Breast epithelium (tissue), 4 donors: ENCODE results near the gene KCND3. TPM values are rescaled to one million over a fixed set of nuclear protein-coding genes. Genes with fewer than 3 reads are reported as not detected.
"Not testable (repeated sequence)": the region's sequence is repeated elsewhere in the genome, so short reads cannot be mapped to it uniquely, and the experiment has no call there.

Experiments used
- DNase-seq, 2 donors: peaks; one replicate each; pipeline ENCODE4 v3.0.0-alpha.2; 2019; ENCODE audit warnings: low spot score in 2 of 2
- H3K27ac ChIP-seq, 2 donors: fragments of 200-600 bp; sonication (generic) in 1 of 2; one replicate each; pipeline ENCODE4 v1.5.1; 2016 to 2019; ENCODE audit warnings: mild to moderate bottlenecking in 1 of 2
- H3K27me3 ChIP-seq, 2 donors: fragments of 200-600 bp; sonication (generic) in 1 of 2; one replicate each; pipeline versions ENCODE4 v1.5.1 to v1.6.0; 2017 to 2019; ENCODE audit warnings: control low read depth in 1 of 2, mild to moderate bottlenecking in 1 of 2
- H3K36me3 ChIP-seq: fragments of 200-600 bp; one replicate; pipeline ENCODE4 v1.5.1; 2019
- H3K4me1 ChIP-seq, 2 donors: fragments of 200-600 bp; sonication (generic); one replicate each; pipeline ENCODE4 v1.5.1; 2016 to 2019; ENCODE audit warnings: control low read depth in 1 of 2
- H3K4me3 ChIP-seq, 3 donors: fragments of 200-600 bp; sonication (generic); 1 replicate in 2 of 3; 2 replicates in 1 of 3; pipeline ENCODE4 v1.5.1; 2016 to 2019; ENCODE audit warnings: mild to moderate bottlenecking in 3 of 3, moderate library complexity in 2 of 3
- H3K9me3 ChIP-seq, 2 donors: fragments of 200-600 bp; sonication (generic) in 1 of 2; one replicate each; pipeline ENCODE4 v1.5.1; 2016 to 2019; ENCODE audit warnings: control low read depth in 1 of 2
- CTCF ChIP-seq, 3 donors: fragments of 450-650 bp; IDR thresholded peaks; one replicate each; pipeline ENCODE4 v1.5.1; 2016 to 2017; ENCODE audit warnings: antibody characterized with exemption in 3 of 3, mild to moderate bottlenecking in 3 of 3, moderate library complexity in 3 of 3
- POLR2A ChIP-seq: fragments of 450-650 bp; IDR thresholded peaks from one replicate; pipeline ENCODE4 v1.6.1; 2016; ENCODE audit warnings: antibody characterized with exemption, mild to moderate bottlenecking, moderate library complexity
- POLR2AphosphoS5 ChIP-seq, 3 donors: sonication (generic); formaldehyde crosslinking; IDR thresholded peaks; one replicate each; pipeline ENCODE4 v1.6.1; 2017; ENCODE audit warnings: antibody characterized with exemption in 3 of 3
- intact Hi-C: fragments of 100-400 bp; cut with DNase I; formaldehyde crosslinking; loops from one replicate; pipeline ENCODE4 v1.15.1; 2023; ENCODE audit warnings: low total_unique reads
- total RNA-seq, 3 donors: library from RNA; depleted of rRNA; stranded (reverse); fragments of >200 nt; gene quantifications; one replicate each; pipeline ENCODE4 v1.1.0, GENCODE V29; 2016

The KCND3 gene
- total RNA-seq, 3 donors from 2014 or later: 5.9 to 10.2 (median 6.7) TPM

GRCh38 chr1:111746614-111746999, 242.9 kb downstream of the KCND3 start:
- TF ChIP-seq POLR2AphosphoS5 (IDR thresholded peaks at IDR 0.05): no peak
- TF ChIP-seq POLR2A: no peak
- TF ChIP-seq CTCF (IDR thresholded peaks at IDR 0.05): no peak
- intact Hi-C loops: no loop called here
- Histone ChIP-seq H3K36me3 (no peaks in the 10 kb centered on the region), H3K27ac (no peak overlapping the region), H3K9me3 (no peaks in the 10 kb centered on the region), H3K27me3 (no peaks in the 10 kb centered on the region), H3K4me1 (no peaks in the 10 kb centered on the region), H3K4me3 (no peak overlapping the region)
- no peak for DNase-seq

- no peak for TF ChIP-seq POLR2AphosphoS5 (IDR thresholded peaks at IDR 0.05)
- no peak for TF ChIP-seq CTCF (IDR thresholded peaks at IDR 0.05)
- Histone ChIP-seq H3K4me3 (no peak overlapping the region), H3K36me3 (no peaks in the 10 kb centered on the region), H3K9me3 (no peaks in the 10 kb centered on the region), H3K27me3 (no peaks in the 10 kb centered on the region), H3K27ac (no peak overlapping the region), H3K4me1 (no peaks in the 10 kb centered on the region)
- intact Hi-C loops: no loop called here
- no peak for DNase-seq
Measured at GRCh38 chr1:111745675-111746613, 243.5 kb downstream of the KCND3 start.

- Histone ChIP-seq H3K9me3 (no peaks in the 10 kb centered on the region), H3K4me1 (no peaks in the 10 kb centered on the region), H3K27me3 (no peaks in the 10 kb centered on the region), H3K4me3 (no peak overlapping the region), H3K27ac (no peak overlapping the region), H3K36me3 (no peaks in the 10 kb centered on the region)
- intact Hi-C loops: no loop called here
- TF ChIP-seq POLR2AphosphoS5 (IDR thresholded peaks at IDR 0.05): no peak
- no peak for TF ChIP-seq CTCF (IDR thresholded peaks at IDR 0.05)
- no peak for TF ChIP-seq POLR2A
- DNase-seq: no peak
Measured at GRCh38 chr1:111743679-111744101, 245.8 kb downstream of the KCND3 start.

GRCh38 chr1:111742938-111743549, 246.4 kb downstream of the KCND3 start:
- Histone ChIP-seq H3K27ac (no peak overlapping the region), H3K4me1 (peaks cover 0 to 2% of the 10 kb centered on the region in 2 donors), H3K4me3 (no peak overlapping the region), H3K27me3 (no peaks in the 10 kb centered on the region), H3K9me3 (no peaks in the 10 kb centered on the region), H3K36me3 (no peaks in the 10 kb centered on the region)
- DNase-seq: no peak
- intact Hi-C loops: no loop called here
- TF ChIP-seq POLR2AphosphoS5 (IDR thresholded peaks at IDR 0.05) (no peak), CTCF (IDR thresholded peaks at IDR 0.05) (no peak), POLR2A (no peak)

GRCh38 chr1:111742292-111742691, 247.2 kb downstream of the KCND3 start:
- H3K27me3 ChIP-seq, DNase-seq, H3K27ac ChIP-seq, H3K4me3 ChIP-seq, intact Hi-C loops, H3K9me3 ChIP-seq, H3K4me1 ChIP-seq, H3K36me3 ChIP-seq: not testable (repeated sequence)
